Stomach (tissue), 9 donors: ENCODE results near the gene SIGLEC10. TPM values are rescaled to one million over a fixed set of nuclear protein-coding genes. Genes with fewer than 3 reads are reported as not detected.

Source experiments
- DNase-seq, 2 donors: peaks; one replicate each; pipeline versions ENCODE4 v3.0.0 to v3.0.0-alpha.2; 2013 to 2019
- H3K27ac ChIP-seq, 5 donors: fragments of 200-600 bp in 4 of 5; sonication (generic) in 4 of 5; one replicate each; pipeline ENCODE4 v1.5.1; 2013 to 2019; ENCODE audit warnings: mild to moderate bottlenecking in 1 of 5, moderate library complexity in 1 of 5
- H3K27me3 ChIP-seq, 3 donors: fragments of 200-600 bp; sonication (generic); one replicate each; pipeline ENCODE4 v1.5.1; 2017 to 2019; ENCODE audit warnings: mixed run types in 1 of 3
- H3K36me3 ChIP-seq, 4 donors: fragments of 200-600 bp; sonication (generic); 1 replicate in 3 of 4; 2 replicates in 1 of 4; pipeline ENCODE4 v1.5.1; 2016 to 2019
- H3K4me1 ChIP-seq, 4 donors: fragments of 200-600 bp; sonication (generic); one replicate each; pipeline ENCODE4 v1.5.1; 2016 to 2019
- H3K4me3 ChIP-seq, 4 donors: fragments of 200-600 bp; sonication (generic) in 3 of 4; one replicate each; pipeline ENCODE4 v1.5.1; 2016 to 2019; ENCODE audit warnings: mild to moderate bottlenecking in 1 of 4
- H3K9me3 ChIP-seq, 4 donors: fragments of 200-600 bp; sonication (generic); one replicate each; pipeline ENCODE4 v1.5.1; 2016 to 2019
- EP300 ChIP-seq: sonication (generic); formaldehyde crosslinking; IDR thresholded peaks from one replicate; pipeline ENCODE4 v1.6.1; 2017; ENCODE audit warnings: antibody characterized with exemption
- POLR2A ChIP-seq, 4 donors: fragments of 450-650 bp; IDR thresholded peaks; one replicate each; pipeline ENCODE4 v1.6.1; 2016; ENCODE audit warnings: antibody characterized with exemption in 4 of 4, control low read depth in 2 of 4, mild to moderate bottlenecking in 1 of 4, moderate library complexity in 1 of 4
- POLR2AphosphoS5 ChIP-seq, 3 donors: sonication (generic); formaldehyde crosslinking; IDR thresholded peaks; one replicate each; pipeline ENCODE4 v1.6.1; 2016; ENCODE audit warnings: antibody characterized with exemption in 3 of 3
- WGBS, 5 donors: extraction: QIAGEN DNeasy Blood & Tissue Kit in 3 of 5; methylation state at CpG; one replicate each; pipeline versions ENCODE4 v1.1.5 to v1.1.7; 2013 to 2018; 5-methylcytosine and 5-hydroxymethylcytosine counted together
- intact Hi-C: fragments of 100-400 bp; cut with DNase I; formaldehyde crosslinking; loops from one replicate; pipeline ENCODE4 v1.15.1; 2023; ENCODE audit warnings: low total_unique reads
- polyA plus RNA-seq, 3 donors: library from polyadenylated mRNA; stranded (reverse); fragments of 200-250 nt; gene quantifications; one replicate each; pipeline ENCODE4 v1.2.3, GENCODE V29; 2013
- total RNA-seq, 5 donors: library from RNA; depleted of rRNA; stranded (reverse); fragments of >200 nt; gene quantifications; one replicate each; pipeline versions ENCODE4 v1.1.0 to v1.2.3, GENCODE V29; 2014 to 2016
- TF ChIP-seq, protein P1 (sequence below), 7 experiments: fragments of 450-650 bp in 4 of 7; fragments of 200-600 bp in 3 of 7; sonication (generic) in 3 of 7; IDR thresholded peaks; one replicate each; pipeline ENCODE4 v1.5.1; 2016 to 2019; ENCODE audit warnings: antibody characterized with exemption in 7 of 7, control low read depth in 2 of 7, mild to moderate bottlenecking in 1 of 7
- donor health status: healthy with polysubstance abuse.
- donor health status: Bipolar disorder and iron deficiency.
- donor health status: healthy.

SIGLEC10 gene
- total and polyA plus RNA-seq, 8 donors = 1.1 to 21.4 (median 2.7) TPM; not detected in 2

DNA sequence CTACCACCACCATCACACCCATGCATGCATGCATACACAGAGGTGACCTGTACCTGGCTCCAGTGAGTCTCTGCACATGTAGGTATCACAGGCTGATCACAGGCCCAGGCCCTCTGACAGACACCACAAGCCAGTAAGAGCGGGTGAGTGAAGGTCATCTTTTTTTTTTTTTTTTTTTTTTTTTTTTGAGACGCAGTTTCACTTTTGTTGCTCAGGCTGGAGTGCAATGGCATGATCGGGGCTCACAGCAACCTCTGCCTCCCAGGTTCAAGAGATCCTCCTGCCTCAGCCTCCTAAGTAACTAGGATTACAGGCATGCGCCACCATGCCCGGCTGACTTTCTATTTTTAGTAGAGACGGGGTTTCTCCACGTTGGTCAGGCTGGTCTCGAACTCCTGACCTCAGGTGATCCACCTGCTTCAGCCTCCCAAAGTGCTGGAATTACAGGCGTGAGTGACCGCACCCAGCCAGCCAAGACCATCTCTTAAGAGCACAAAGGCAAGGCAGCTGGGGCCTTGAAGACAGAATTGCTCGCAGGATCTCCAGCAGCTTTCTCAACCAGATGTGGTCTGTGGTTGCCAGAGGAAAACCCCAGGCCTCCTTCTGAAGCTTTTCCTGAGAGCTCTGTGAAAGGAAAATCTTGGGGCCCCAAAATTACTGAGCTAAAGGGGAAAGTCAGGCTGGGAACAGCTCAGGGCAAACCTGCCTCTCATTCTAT, 41.8 kb downstream of the SIGLEC10 start:
- intact Hi-C loops = no loop called here
- no peaks in the 10 kb centered on the region for H3K9me3 ChIP-seq

DNA sequence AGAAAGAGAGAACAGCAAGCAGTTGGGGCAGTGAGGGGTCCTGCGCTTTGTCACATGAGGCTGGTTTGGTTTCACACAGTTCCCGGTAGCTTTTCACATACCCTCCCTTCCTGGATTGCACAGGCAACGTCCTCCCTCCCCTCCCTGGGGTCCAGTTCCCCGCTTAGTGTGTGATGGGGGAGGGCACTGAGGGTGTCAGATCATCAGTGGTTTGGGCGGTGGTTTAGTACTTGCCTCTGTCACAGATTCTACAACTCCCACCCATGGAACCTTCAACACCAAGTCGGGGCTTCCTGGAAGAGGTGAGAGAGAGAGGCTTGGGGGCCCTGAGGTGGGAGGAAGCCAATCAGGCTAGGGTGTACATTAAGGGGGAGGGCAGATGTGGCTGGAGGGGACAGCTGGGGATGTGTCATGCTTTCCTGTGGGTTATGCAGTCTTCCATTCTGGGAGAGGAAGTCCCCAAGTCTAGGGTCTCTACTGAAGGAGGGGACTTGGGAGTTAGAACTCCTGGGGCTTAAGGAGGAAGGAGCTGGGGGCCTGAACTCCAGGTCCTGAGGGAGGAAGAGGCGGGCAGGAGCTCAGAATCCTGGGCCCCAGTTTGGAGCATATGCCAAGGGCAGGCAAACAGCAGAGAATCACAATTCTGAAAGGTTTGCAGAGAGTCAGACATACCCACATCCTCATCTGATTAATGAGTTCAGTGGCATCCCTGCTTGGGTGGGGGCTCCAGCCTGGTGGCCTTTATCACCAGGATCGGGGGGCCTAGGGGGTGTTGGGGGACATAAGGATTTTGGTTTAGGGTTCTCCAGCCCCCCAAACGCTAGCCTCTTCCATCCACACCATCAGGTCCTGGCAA, 44.6 kb downstream of the SIGLEC10 start, which contains the start of gene NKG7:
TSS of gene NKG7 (minus strand) at position 6 of the 856 bp plus-strand sequence. CDS start 119 bp downstream, outside the sequence.
- Histone ChIP-seq H3K9me3 (no peaks in the 10 kb centered on the region), H3K4me1 (peaks cover 0 to 15% (median 10%) of the 10 kb centered on the region in 4 donors), H3K27me3 (no peaks in the 10 kb centered on the region), H3K27ac (peak within 1 kb of the TSS; percentile 23 to 65 (median 37)), H3K4me3 (peak within 1 kb of the TSS in 3 of 4 donors; percentile 3 to 15 (median 10)), H3K36me3 (no peaks in the 10 kb centered on the region)
- 33 to 51% (median 46%) methylated on average over 7 to 9 of the region's 9 CpGs for WGBS, 5 donors
- TF ChIP-seq POLR2A (IDR thresholded peaks at IDR 0.05) = no peak
- no peak for TF ChIP-seq EP300
- TF ChIP-seq POLR2AphosphoS5 (IDR thresholded peaks at IDR 0.05) = no peak
- intact Hi-C loops = no loop called here
- DNase-seq = peak in 1 of 2 donors; percentile 58

More for the DNA sequence above, 41.8 kb downstream of the SIGLEC10 start:
- Histone ChIP-seq H3K27me3 (no peaks in the 10 kb centered on the region), H3K27ac (no peak overlapping the region), H3K4me3 (no peak overlapping the region), H3K4me1 (peaks cover 0 to 4% (median 0%) of the 10 kb centered on the region in 4 donors), H3K36me3 (no peaks in the 10 kb centered on the region)
- DNase-seq = no peak
- WGBS, 5 donors = 56 to 81% (median 69%) methylated on average over 9 to 11 of the region's 11 CpGs
- TF ChIP-seq POLR2A (IDR thresholded peaks at IDR 0.05) = no peak
- no peak for TF ChIP-seq POLR2AphosphoS5 (IDR thresholded peaks at IDR 0.05)
- TF ChIP-seq, protein P1, sequence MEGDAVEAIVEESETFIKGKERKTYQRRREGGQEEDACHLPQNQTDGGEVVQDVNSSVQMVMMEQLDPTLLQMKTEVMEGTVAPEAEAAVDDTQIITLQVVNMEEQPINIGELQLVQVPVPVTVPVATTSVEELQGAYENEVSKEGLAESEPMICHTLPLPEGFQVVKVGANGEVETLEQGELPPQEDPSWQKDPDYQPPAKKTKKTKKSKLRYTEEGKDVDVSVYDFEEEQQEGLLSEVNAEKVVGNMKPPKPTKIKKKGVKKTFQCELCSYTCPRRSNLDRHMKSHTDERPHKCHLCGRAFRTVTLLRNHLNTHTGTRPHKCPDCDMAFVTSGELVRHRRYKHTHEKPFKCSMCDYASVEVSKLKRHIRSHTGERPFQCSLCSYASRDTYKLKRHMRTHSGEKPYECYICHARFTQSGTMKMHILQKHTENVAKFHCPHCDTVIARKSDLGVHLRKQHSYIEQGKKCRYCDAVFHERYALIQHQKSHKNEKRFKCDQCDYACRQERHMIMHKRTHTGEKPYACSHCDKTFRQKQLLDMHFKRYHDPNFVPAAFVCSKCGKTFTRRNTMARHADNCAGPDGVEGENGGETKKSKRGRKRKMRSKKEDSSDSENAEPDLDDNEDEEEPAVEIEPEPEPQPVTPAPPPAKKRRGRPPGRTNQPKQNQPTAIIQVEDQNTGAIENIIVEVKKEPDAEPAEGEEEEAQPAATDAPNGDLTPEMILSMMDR (IDR thresholded peaks at IDR 0.05) = no peak
- no peak for TF ChIP-seq EP300

DNA sequence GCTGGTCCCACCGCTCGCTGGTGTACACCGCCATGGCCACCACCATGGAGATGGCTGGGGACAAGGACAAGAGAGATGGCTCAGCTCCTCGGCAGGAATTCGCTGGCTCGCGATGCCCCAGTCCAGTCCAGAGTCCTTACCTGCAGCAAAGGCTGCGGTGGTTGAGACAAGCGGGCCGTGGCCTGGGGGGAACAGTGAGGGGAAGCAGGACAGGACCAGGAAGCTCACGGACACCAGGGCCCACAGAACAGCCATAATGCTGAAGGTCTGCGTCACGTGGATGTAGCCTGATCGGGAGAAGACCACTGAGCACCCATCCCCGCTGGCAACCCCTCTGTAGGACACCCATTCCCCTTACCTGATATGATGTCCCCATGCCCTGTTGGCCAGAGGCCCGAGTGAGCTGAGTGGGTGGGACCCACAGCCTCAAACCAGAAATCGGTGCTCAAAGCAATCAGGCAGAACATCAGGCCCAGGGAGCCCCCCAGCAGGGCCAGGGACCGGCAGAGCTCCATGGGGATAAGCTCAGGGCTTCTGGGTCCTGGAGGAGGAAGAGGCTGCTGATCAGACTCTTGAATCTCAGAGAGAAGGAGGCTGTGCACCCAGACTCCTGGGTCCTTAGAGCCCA, 45.3 kb downstream of the SIGLEC10 start:
- Histone ChIP-seq H3K27ac (peak overlapping the region; percentile 23 to 65 (median 37)), H3K4me1 (peaks cover 0 to 15% (median 11%) of the 10 kb centered on the region in 4 donors), H3K4me3 (peak overlapping the region in 3 of 4 donors; percentile 3 to 15 (median 10)), H3K9me3 (no peaks in the 10 kb centered on the region), H3K36me3 (no peaks in the 10 kb centered on the region), H3K27me3 (no peaks in the 10 kb centered on the region)
- intact Hi-C loops = no loop called here
- WGBS, 5 donors = 77 to 83% (median 81%) methylated on average over 11 to 18 of the region's 18 CpGs
- no peak for TF ChIP-seq EP300
- no peak for TF ChIP-seq POLR2AphosphoS5 (IDR thresholded peaks at IDR 0.05)
- TF ChIP-seq POLR2A (IDR thresholded peaks at IDR 0.05) = no peak
- TF ChIP-seq, protein P1 (IDR thresholded peaks at IDR 0.05) = no peak
- no peak for DNase-seq

DNA sequence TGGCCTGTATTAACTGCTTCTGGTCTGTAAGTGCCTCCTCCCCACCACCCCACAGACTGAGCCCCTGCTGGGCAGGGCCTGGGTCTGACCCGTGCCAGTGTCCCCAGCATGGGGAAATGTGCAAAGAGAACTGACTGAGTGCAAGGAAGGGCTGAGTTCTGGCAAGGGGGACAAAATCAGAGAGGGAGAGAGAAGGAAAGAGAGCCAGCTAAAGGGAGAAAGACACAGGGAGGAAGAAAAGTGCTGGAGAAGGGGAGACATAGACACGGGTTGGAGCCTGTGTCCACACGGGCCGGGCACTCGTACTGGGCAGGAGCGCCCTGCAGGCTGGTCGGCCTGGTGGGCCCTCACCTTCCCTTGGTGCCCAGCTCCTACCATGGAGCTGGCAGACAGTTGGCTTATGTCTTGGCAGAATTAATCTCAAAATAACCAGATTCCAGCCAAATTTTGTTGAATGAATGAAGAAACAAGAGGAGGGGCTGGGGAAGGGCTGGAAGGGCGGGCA, 46.2 kb downstream of the SIGLEC10 start:
- Histone ChIP-seq H3K4me3 (peak overlapping the region in 2 of 4 donors; percentile 10 to 15), H3K27me3 (no peaks in the 10 kb centered on the region), H3K36me3 (no peaks in the 10 kb centered on the region), H3K27ac (peak overlapping the region in 2 of 5 donors; percentile 49 to 65), H3K4me1 (peaks cover 0 to 18% (median 13%) of the 10 kb centered on the region in 4 donors), H3K9me3 (no peaks in the 10 kb centered on the region)
- DNase-seq = no peak
- WGBS, 5 donors = 65 to 75% (median 69%) methylated on average over 8 of the region's 8 CpGs
- intact Hi-C loops = no loop called here
- TF ChIP-seq EP300 (no peak), POLR2AphosphoS5 (IDR thresholded peaks at IDR 0.05) (no peak), POLR2A (IDR thresholded peaks at IDR 0.05) (no peak)
- TF ChIP-seq, protein P1 (IDR thresholded peaks at IDR 0.05) = no peak
